WERI-Rb-1 (cell line): ENCODE results near the gene ADGRE2.

Source experiments
- DNase-seq: peaks from one replicate; pipeline ENCODE4 v3.0.0-alpha.2; 2020
- H3K27ac ChIP-seq: fragments of 250-450 bp; sonication (Bioruptor Pico); 2 replicates; pipeline ENCODE4 v1.5.1; 2020; ENCODE audit warnings: mild to moderate bottlenecking, moderate library complexity
- H3K27me3 ChIP-seq: fragments of 250-450 bp; sonication (Bioruptor Pico); 2 replicates; pipeline ENCODE4 v1.5.1; 2021; ENCODE audit warnings: mild to moderate bottlenecking, low read depth, moderate library complexity; ENCODE audit not compliant: insufficient read depth, severe bottlenecking
- H3K36me3 ChIP-seq: fragments of 250-450 bp; sonication (Bioruptor Pico); 2 replicates; pipeline ENCODE4 v1.5.1; 2020; ENCODE audit warnings: mild to moderate bottlenecking, moderate library complexity
- H3K4me3 ChIP-seq: 2 replicates; pipeline ENCODE4 v1.5.1; 2011; ENCODE audit warnings: low read depth, mild to moderate bottlenecking, control low read depth, low read length
- H3K9me3 ChIP-seq: fragments of 250-450 bp; sonication (Bioruptor Pico); 2 replicates; pipeline ENCODE4 v1.5.1; 2021; ENCODE audit warnings: mild to moderate bottlenecking, moderate library complexity; ENCODE audit not compliant: severe bottlenecking
- CTCF ChIP-seq: IDR thresholded peaks from 2 replicates; pipeline ENCODE4 v1.5.1; 2011; ENCODE audit warnings: low read depth, mild to moderate bottlenecking, control low read depth, inconsistent platforms, low read length

Gene ADGRE2

GRCh38 chr19:14772467-14772866 is 5.9 kb downstream of the ADGRE2 start:
- Histone ChIP-seq H3K36me3 (no peaks in the 10 kb centered on the region), H3K27me3 (peaks cover 83% of the 10 kb centered on the region), H3K9me3 (no peaks in the 10 kb centered on the region), H3K27ac (no peak overlapping the region), H3K4me3 (no peak overlapping the region)
- no peak for TF ChIP-seq CTCF
- DNase-seq, result no peak

- peaks cover 82% of the 10 kb centered on the region for H3K27me3 ChIP-seq
- no peak for DNase-seq
- TF ChIP-seq CTCF, result no peak
- no peak overlapping the region for H3K4me3 ChIP-seq
- no peak overlapping the region for H3K27ac ChIP-seq
- no peaks in the 10 kb centered on the region for H3K36me3 ChIP-seq
- no peaks in the 10 kb centered on the region for H3K9me3 ChIP-seq
Observed at GRCh38 chr19:14770944-14771839, 7.2 kb downstream of the ADGRE2 start.

GRCh38 chr19:14770136-14770535 is 8.2 kb downstream of the ADGRE2 start:
- no peak for TF ChIP-seq CTCF
- H3K4me3 ChIP-seq, result no peak overlapping the region
- H3K9me3 ChIP-seq, result no peaks in the 10 kb centered on the region
- peaks cover 74% of the 10 kb centered on the region for H3K27me3 ChIP-seq
- H3K27ac ChIP-seq, result no peak overlapping the region
- no peak for DNase-seq
- no peaks in the 10 kb centered on the region for H3K36me3 ChIP-seq

- H3K9me3 ChIP-seq, result no peaks in the 10 kb centered on the region
- no peak overlapping the region for H3K27ac ChIP-seq
- peaks cover 74% of the 10 kb centered on the region for H3K27me3 ChIP-seq
- no peak for TF ChIP-seq CTCF
- no peaks in the 10 kb centered on the region for H3K36me3 ChIP-seq
- no peak overlapping the region for H3K4me3 ChIP-seq
- DNase-seq, result no peak
Observed at GRCh38 chr19:14769201-14769600, 9.2 kb downstream of the ADGRE2 start.

GRCh38 chr19:14768001-14768400 is 10.4 kb downstream of the ADGRE2 start:
- no peaks in the 10 kb centered on the region for H3K36me3 ChIP-seq
- H3K4me3 ChIP-seq, result no peak overlapping the region
- no peak overlapping the region for H3K27ac ChIP-seq
- no peaks in the 10 kb centered on the region for H3K9me3 ChIP-seq
- no peak for DNase-seq
- no peak for TF ChIP-seq CTCF
- H3K27me3 ChIP-seq, result peaks cover 77% of the 10 kb centered on the region
